ENCODE results near the gene USB1. TPM values are rescaled to one million over a fixed set of nuclear protein-coding genes. Genes with fewer than 3 reads are reported as not detected.

The USB1 gene
- total RNA-seq, 2 donors from 2014 or later = 22.6 to 74.1 TPM

DNA sequence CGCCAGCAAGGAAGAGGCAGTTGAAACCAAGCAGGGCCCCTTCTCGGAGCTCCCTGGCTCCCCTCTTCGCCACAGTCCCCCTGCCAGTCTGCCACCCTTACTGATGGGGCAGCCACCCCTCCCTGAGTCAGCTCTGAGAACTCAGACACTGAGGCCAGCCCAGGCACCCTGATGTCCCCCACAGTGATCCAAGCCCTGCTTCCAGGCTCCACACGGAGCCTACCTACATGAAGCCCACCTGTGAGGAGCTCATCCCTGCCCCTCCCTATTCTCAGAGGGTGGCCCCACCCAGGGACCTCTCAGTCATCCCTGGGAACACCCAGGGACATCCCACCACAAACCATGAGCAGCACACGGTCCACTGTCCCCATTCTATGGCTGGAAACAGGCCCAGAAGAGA is 39.2 kb upstream of the USB1 start:
- Histone ChIP-seq H3K4me3 (no peak overlapping the region), H3K4me1 (replicated peaks) (no peaks in the 10 kb centered on the region), H3K27ac (no peak overlapping the region), H3K9me3 (no peaks in the 10 kb centered on the region), H3K36me3 (no peaks in the 10 kb centered on the region), H3K27me3 (replicated peaks; ENCODE audit: insufficient read depth) (no peaks in the 10 kb centered on the region)
- 68% methylated on average over 5 of the region's 5 CpGs for WGBS
- intact Hi-C loops (cut with DNase I) = no loop called here
- DNase-seq (ENCODE audit: low spot score) = no peak
- TF ChIP-seq, protein P1, sequence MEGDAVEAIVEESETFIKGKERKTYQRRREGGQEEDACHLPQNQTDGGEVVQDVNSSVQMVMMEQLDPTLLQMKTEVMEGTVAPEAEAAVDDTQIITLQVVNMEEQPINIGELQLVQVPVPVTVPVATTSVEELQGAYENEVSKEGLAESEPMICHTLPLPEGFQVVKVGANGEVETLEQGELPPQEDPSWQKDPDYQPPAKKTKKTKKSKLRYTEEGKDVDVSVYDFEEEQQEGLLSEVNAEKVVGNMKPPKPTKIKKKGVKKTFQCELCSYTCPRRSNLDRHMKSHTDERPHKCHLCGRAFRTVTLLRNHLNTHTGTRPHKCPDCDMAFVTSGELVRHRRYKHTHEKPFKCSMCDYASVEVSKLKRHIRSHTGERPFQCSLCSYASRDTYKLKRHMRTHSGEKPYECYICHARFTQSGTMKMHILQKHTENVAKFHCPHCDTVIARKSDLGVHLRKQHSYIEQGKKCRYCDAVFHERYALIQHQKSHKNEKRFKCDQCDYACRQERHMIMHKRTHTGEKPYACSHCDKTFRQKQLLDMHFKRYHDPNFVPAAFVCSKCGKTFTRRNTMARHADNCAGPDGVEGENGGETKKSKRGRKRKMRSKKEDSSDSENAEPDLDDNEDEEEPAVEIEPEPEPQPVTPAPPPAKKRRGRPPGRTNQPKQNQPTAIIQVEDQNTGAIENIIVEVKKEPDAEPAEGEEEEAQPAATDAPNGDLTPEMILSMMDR (IDR thresholded peaks at IDR 0.05) = no peak
- no peak for TF ChIP-seq POLR2AphosphoS5 (IDR thresholded peaks at IDR 0.05)
- no peak for TF ChIP-seq POLR2A (IDR thresholded peaks at IDR 0.05)

DNA sequence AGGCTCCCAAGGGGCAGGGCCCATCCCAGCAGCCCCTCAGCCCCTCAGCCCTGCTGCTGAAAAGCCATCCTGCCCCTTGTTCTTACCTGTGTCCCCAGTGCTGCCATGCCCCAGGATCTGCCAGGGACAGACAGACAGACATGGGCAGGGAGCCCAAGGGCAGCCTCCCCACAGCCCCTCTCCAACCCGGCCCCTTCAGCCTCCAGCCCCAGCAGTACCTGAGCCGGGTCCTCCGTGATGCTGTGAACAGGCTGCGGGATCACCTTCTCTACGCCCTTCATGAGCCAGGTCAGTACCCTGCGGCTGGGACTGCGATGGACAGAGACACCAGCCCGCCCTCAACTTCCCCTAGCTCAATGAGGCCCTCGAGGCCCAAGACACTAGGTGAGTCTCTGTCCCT is 38.5 kb upstream of the USB1 start:
- WGBS = 83% methylated on average over 9 of the region's 9 CpGs

DNA sequence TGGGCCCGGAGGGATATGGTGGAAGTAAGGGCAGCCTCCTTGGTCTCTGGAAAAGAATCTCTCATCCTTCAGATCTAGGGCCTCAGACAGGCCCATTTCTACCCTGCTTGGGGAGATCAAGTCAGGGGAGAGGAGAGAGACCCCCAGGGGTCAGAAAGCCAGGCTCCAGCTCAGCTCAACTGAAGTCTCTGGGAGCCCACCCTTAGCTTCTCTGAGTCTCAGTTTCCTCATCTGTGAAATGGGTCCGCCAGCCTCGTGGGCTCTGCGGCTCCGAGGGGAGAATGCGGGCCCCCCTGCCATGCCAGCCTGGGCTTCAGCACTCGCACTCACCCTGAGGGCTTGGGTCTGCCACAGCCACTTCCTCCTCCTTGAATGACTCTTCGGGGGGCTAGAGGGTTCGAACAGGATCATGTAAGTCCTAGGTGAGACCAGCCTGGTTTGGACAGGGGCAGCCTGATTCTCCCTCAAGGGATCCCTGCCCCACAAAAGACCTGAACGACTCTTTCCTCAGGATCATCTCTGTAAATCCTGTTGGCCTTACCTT is 37.0 kb upstream of the USB1 start:
- H3K4me3 ChIP-seq = no peak overlapping the region
- H3K9me3 ChIP-seq = no peaks in the 10 kb centered on the region
- no peaks in the 10 kb centered on the region for H3K36me3 ChIP-seq
- H3K27ac ChIP-seq = no peak overlapping the region
- TF ChIP-seq POLR2A (IDR thresholded peaks at IDR 0.05) (no peak), POLR2AphosphoS5 (IDR thresholded peaks at IDR 0.05) (no peak)
- TF ChIP-seq, protein P1 (IDR thresholded peaks at IDR 0.05) = no peak
- intact Hi-C loops (cut with DNase I) = no loop called here
- no peaks in the 10 kb centered on the region for H3K27me3 ChIP-seq (replicated peaks; ENCODE audit: insufficient read depth)
- 90% methylated on average over 10 of the region's 10 CpGs for WGBS
- DNase-seq (ENCODE audit: low spot score) = no peak
- no peaks in the 10 kb centered on the region for H3K4me1 ChIP-seq (replicated peaks)

More for the DNA sequence above, 38.5 kb upstream of the USB1 start:
- no peak overlapping the region for H3K27ac ChIP-seq
- no peaks in the 10 kb centered on the region for H3K27me3 ChIP-seq (replicated peaks; ENCODE audit: insufficient read depth)
- DNase-seq (ENCODE audit: low spot score) = no peak
- no peaks in the 10 kb centered on the region for H3K36me3 ChIP-seq
- H3K4me1 ChIP-seq (replicated peaks) = no peaks in the 10 kb centered on the region
- no peak overlapping the region for H3K4me3 ChIP-seq
- no peaks in the 10 kb centered on the region for H3K9me3 ChIP-seq
- TF ChIP-seq POLR2AphosphoS5 (IDR thresholded peaks at IDR 0.05) (no peak), POLR2A (IDR thresholded peaks at IDR 0.05) (no peak)
- TF ChIP-seq, protein P1 (IDR thresholded peaks at IDR 0.05) = no peak
- intact Hi-C loops (cut with DNase I) = no loop called here

DNA sequence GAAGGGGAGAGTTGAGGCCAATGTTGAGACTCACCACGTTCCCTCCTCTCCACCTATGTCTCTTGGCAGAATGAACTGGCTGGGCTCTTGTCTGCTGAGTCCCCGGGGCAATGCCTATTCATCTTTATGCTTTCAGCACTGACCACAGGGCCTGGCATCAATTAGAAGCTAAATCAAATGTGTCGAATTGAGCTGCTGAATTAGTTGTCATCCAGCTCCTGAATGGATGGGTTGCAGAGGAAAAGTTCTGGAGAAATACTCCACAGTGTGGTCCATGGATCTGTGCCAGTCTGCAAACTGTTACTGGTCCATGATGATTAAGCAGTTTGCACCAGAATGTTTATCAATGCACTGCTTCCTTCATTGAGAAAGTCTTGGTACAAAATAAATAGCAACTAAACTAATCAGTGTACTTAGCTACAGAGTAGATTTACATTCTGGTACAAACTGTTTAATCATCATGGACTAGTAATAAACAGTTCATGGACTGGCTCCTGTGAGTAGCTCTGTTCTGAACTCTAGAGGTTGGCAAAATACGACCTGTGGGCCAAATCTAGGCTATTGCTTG is 34.9 kb upstream of the USB1 start:
- H3K4me1 ChIP-seq (replicated peaks) = no peaks in the 10 kb centered on the region
- no peak for DNase-seq (ENCODE audit: low spot score)
- no peak for TF ChIP-seq POLR2AphosphoS5 (IDR thresholded peaks at IDR 0.05)
- no peak for TF ChIP-seq POLR2A (IDR thresholded peaks at IDR 0.05)
- WGBS = 30% methylated on average over 4 of the region's 4 CpGs
- H3K27ac ChIP-seq = no peak overlapping the region
- H3K27me3 ChIP-seq (replicated peaks; ENCODE audit: insufficient read depth) = no peaks in the 10 kb centered on the region
- H3K36me3 ChIP-seq = no peaks in the 10 kb centered on the region
- no peaks in the 10 kb centered on the region for H3K9me3 ChIP-seq
- intact Hi-C loops (cut with DNase I) = no loop called here
- no peak overlapping the region for H3K4me3 ChIP-seq

DNA sequence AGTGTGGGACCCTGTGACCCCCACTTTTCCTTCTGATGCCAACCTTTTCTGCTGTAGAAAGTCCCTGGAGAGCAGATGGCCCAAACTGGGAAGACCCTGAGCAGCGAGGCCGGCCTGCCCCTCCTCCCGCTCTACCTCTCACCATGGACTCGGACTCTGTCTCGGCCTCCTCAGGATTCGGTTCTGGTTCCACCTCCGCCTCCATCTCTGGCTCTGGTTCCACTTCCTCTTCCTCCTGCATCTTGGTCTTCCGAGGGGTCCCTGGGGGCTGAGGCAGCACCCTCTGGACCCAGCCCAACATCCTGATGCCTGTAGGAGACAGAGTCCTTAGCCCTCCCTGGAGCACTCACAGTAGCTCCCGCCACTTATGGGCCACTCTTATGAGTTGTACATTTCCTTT is 34.2 kb upstream of the USB1 start:
- Histone ChIP-seq H3K4me1 (replicated peaks) (no peaks in the 10 kb centered on the region), H3K27ac (no peak overlapping the region), H3K27me3 (replicated peaks; ENCODE audit: insufficient read depth) (no peaks in the 10 kb centered on the region), H3K4me3 (no peak overlapping the region), H3K36me3 (no peaks in the 10 kb centered on the region), H3K9me3 (no peaks in the 10 kb centered on the region)
- DNase-seq (ENCODE audit: low spot score) = no peak
- 87% methylated on average over 9 of the region's 9 CpGs for WGBS
- no peak for TF ChIP-seq POLR2AphosphoS5 (IDR thresholded peaks at IDR 0.05)
- TF ChIP-seq, protein P1 (IDR thresholded peaks at IDR 0.05) = no peak
- TF ChIP-seq POLR2A (IDR thresholded peaks at IDR 0.05) = no peak
- intact Hi-C loops (cut with DNase I) = no loop called here

Data from prostate gland (tissue), 2 donors.